Hematopoietic multipotent progenitor cell treated with erythropoietin and hydrocortisone succinate and interleukin-3 and kit ligand, for 8 days (in vitro differentiated cells): Measurements from ENCODE around the gene PRDM16.
A peak's percentile ranks its signal among the peaks of the same experiment; 100 is the strongest.

ENCODE experiments used
- DNase-seq: peaks from one replicate; pipeline ENCODE4 v3.0.0-alpha.2; 2015

The PRDM16 gene

GRCh38 chr1:3474016-3474415, 405.0 kb downstream of the PRDM16 start:
- no peak for DNase-seq

- DNase-seq, result no peak
These were observed 405.4 kb downstream of the PRDM16 start for GRCh38 chr1:3474421-3474820.

GRCh38 chr1:3475839-3476573, 407.0 kb downstream of the PRDM16 start:
- no peak for DNase-seq

- DNase-seq, result no peak
These were observed 407.7 kb downstream of the PRDM16 start for GRCh38 chr1:3476666-3477065.

GRCh38 chr1:3477241-3477995, 408.4 kb downstream of the PRDM16 start:
- no peak for DNase-seq

GRCh38 chr1:3478187-3478586, 409.2 kb downstream of the PRDM16 start:
- no peak for DNase-seq

- DNase-seq, result no peak
These were observed 410.7 kb downstream of the PRDM16 start for GRCh38 chr1:3479511-3480368.

- no peak for DNase-seq
These were observed 411.3 kb downstream of the PRDM16 start for GRCh38 chr1:3480369-3480719.

- DNase-seq, result no peak
These were observed 412.0 kb downstream of the PRDM16 start for GRCh38 chr1:3481046-3481445.

GRCh38 chr1:3481836-3482375, 412.9 kb downstream of the PRDM16 start:
- DNase-seq, result no peak

GRCh38 chr1:3482378-3482849, 413.4 kb downstream of the PRDM16 start:
- DNase-seq, result peak; percentile 8

GRCh38 chr1:3483380-3483779, 414.4 kb downstream of the PRDM16 start:
- no peak for DNase-seq

GRCh38 chr1:3483801-3484444, 414.9 kb downstream of the PRDM16 start:
- no peak for DNase-seq

- no peak for DNase-seq
These were observed 416.0 kb downstream of the PRDM16 start for GRCh38 chr1:3485016-3485415.
